H9 (cell line): ENCODE measurements around the gene SMDT1. TPM values are rescaled to one million over a fixed set of nuclear protein-coding genes. Genes with fewer than 3 reads are reported as not detected.

Source experiments
- DNase-seq: peaks from one replicate; pipeline ENCODE4 v3.0.0-alpha.2; 2017
- H2AFZ ChIP-seq: one replicate; pipeline ENCODE4 v1.6.1; 2013; ENCODE audit warnings: mild to moderate bottlenecking, low read length, control low read depth, moderate library complexity
- H2AK5ac ChIP-seq: 2 replicates; pipeline ENCODE4 v1.6.1; 2013; ENCODE audit warnings: low read length, control low read depth, mixed read lengths; ENCODE audit not compliant: insufficient read length
- H2BK120ac ChIP-seq: one replicate; pipeline ENCODE4 v1.6.1; 2013; ENCODE audit warnings: low read depth, mild to moderate bottlenecking, low read length, control low read depth, inconsistent platforms; ENCODE audit not compliant: poor library complexity, severe bottlenecking
- H2BK12ac ChIP-seq: 2 replicates; pipeline ENCODE4 v1.6.1; 2013; ENCODE audit warnings: low read length, control low read depth, mixed read lengths, low read depth; ENCODE audit not compliant: insufficient read length
- H2BK15ac ChIP-seq: 2 replicates; pipeline ENCODE4 v1.6.1; 2013; ENCODE audit warnings: low read depth, low read length, control low read depth
- H2BK20ac ChIP-seq: one replicate; pipeline ENCODE4 v1.6.1; 2013; ENCODE audit warnings: low read depth, mild to moderate bottlenecking, low read length, control low read depth, inconsistent platforms; ENCODE audit not compliant: poor library complexity, severe bottlenecking
- H2BK5ac ChIP-seq: 2 replicates; pipeline ENCODE4 v1.6.1; 2013; ENCODE audit warnings: low read length, control low read depth, mixed read lengths; ENCODE audit not compliant: insufficient read length
- H3K14ac ChIP-seq: 2 replicates; pipeline ENCODE4 v1.6.1; 2013; ENCODE audit warnings: low read length, control low read depth; ENCODE audit not compliant: insufficient read depth
- H3K18ac ChIP-seq: 2 replicates; pipeline ENCODE4 v1.6.1; 2013; ENCODE audit warnings: low read depth, mild to moderate bottlenecking, mixed read lengths, low read length, control low read depth; ENCODE audit not compliant: insufficient read length
- H3K23ac ChIP-seq: 2 replicates; pipeline ENCODE4 v1.6.1; 2013; ENCODE audit warnings: low read length, control low read depth, mixed read lengths, low read depth; ENCODE audit not compliant: insufficient read length
- H3K23me2 ChIP-seq: 2 replicates; pipeline ENCODE4 v1.6.1; 2013; ENCODE audit warnings: low read depth, mild to moderate bottlenecking, mixed read lengths, low read length, control low read depth; ENCODE audit not compliant: insufficient read length, poor library complexity, severe bottlenecking
- H3K27ac ChIP-seq: 2 replicates; pipeline ENCODE4 v1.5.1; 2013; ENCODE audit warnings: low read length, control low read depth, mixed read lengths, low read depth; ENCODE audit not compliant: insufficient read length
- H3K27me3 ChIP-seq: 2 replicates; pipeline ENCODE4 v1.6.1; 2013; ENCODE audit warnings: low read length, control low read depth, inconsistent platforms; ENCODE audit not compliant: insufficient read depth
- H3K4ac ChIP-seq: 2 replicates; pipeline ENCODE4 v1.6.1; 2013; ENCODE audit warnings: low read depth, mild to moderate bottlenecking, control low read depth, inconsistent platforms, low read length, moderate library complexity
- H3K4me1 ChIP-seq: 2 replicates; pipeline ENCODE4 v1.6.1; 2013; ENCODE audit warnings: low read length, control low read depth, inconsistent platforms; ENCODE audit not compliant: insufficient read depth
- H3K4me2 ChIP-seq: 2 replicates; pipeline ENCODE4 v1.6.1; 2013; ENCODE audit warnings: low read length, control low read depth, mixed read lengths; ENCODE audit not compliant: insufficient read length, insufficient read depth
- H3K56ac ChIP-seq: 2 replicates; pipeline ENCODE4 v1.6.1; 2013; ENCODE audit warnings: low read depth, mild to moderate bottlenecking, mixed read lengths, low read length, control low read depth; ENCODE audit not compliant: insufficient read length
- H3K79me1 ChIP-seq: 2 replicates; pipeline ENCODE4 v1.6.1; 2013; ENCODE audit warnings: low read depth, mild to moderate bottlenecking, moderate library complexity, low read length, control low read depth, inconsistent platforms; ENCODE audit not compliant: insufficient read depth, poor library complexity, severe bottlenecking
- H3K79me2 ChIP-seq: 2 replicates; pipeline ENCODE4 v1.6.1; 2013; ENCODE audit warnings: low read length, control low read depth, inconsistent platforms; ENCODE audit not compliant: insufficient read depth
- H3K9ac ChIP-seq: 2 replicates; pipeline ENCODE4 v1.6.1; 2013; ENCODE audit warnings: low read length, control low read depth, mixed read lengths; ENCODE audit not compliant: insufficient read length; ENCODE audit errors: extremely low read depth
- H3K9me3 ChIP-seq: one replicate; pipeline ENCODE4 v1.6.1; 2013; ENCODE audit warnings: low read depth, low read length, inconsistent platforms; ENCODE audit not compliant: control insufficient read depth
- H3T11ph ChIP-seq: one replicate; pipeline ENCODE4 v1.6.1; 2013; ENCODE audit warnings: mild to moderate bottlenecking, low read length, control low read depth, inconsistent platforms
- H4K20me1 ChIP-seq: one replicate; pipeline ENCODE4 v1.6.1; 2013; ENCODE audit not compliant: control insufficient read depth, insufficient read length, insufficient read depth
- H4K5ac ChIP-seq: 2 replicates; pipeline ENCODE4 v1.6.1; 2013; ENCODE audit warnings: low read depth, mild to moderate bottlenecking, mixed read lengths, low read length, control low read depth; ENCODE audit not compliant: insufficient read length
- H4K8ac ChIP-seq: replicated peaks from 2 replicates; pipeline ENCODE4 v1.6.1; 2013; ENCODE audit warnings: low read length, control low read depth, mixed read lengths, low read depth; ENCODE audit not compliant: insufficient read length
- H4K91ac ChIP-seq: 2 replicates; pipeline ENCODE4 v1.6.1; 2013; ENCODE audit warnings: low read depth, mild to moderate bottlenecking, moderate library complexity, mixed read lengths, low read length, control low read depth; ENCODE audit not compliant: insufficient read length
- H3K27ac Mint-ChIP-seq, 3 experiments: 2 replicates in 2 of 3; 3 replicates in 1 of 3; pipeline ENCODE4 v1.8.0; 2020 to 2021; ENCODE audit warnings: mixed read lengths in 3 of 3, mild to moderate bottlenecking in 1 of 3, moderate library complexity in 1 of 3
- H3K27me3 Mint-ChIP-seq: 2 replicates; pipeline ENCODE4 v1.8.0; 2021; ENCODE audit warnings: low read depth, mild to moderate bottlenecking, moderate library complexity, mixed read lengths
- H3K36me3 Mint-ChIP-seq, 3 experiments: 2 replicates in 2 of 3; 3 replicates in 1 of 3; pipeline ENCODE4 v1.8.0; 2020 to 2021; ENCODE audit warnings: low read depth in 3 of 3, mixed read lengths in 3 of 3; ENCODE audit not compliant: insufficient read depth in 1 of 3
- H3K4me1 Mint-ChIP-seq, 2 experiments: 2 replicates each; pipeline ENCODE4 v1.8.0; 2020; ENCODE audit warnings: mixed read lengths in 2 of 2
- H3K4me3 Mint-ChIP-seq, 2 experiments: 2 replicates in 1 of 2; 3 replicates in 1 of 2; pipeline ENCODE4 v1.8.0; 2020 to 2021; ENCODE audit warnings: mild to moderate bottlenecking in 2 of 2, mixed read lengths in 2 of 2, moderate library complexity in 1 of 2
- H3K9me3 Mint-ChIP-seq, 2 experiments: 2 replicates in 1 of 2; 3 replicates in 1 of 2; pipeline ENCODE4 v1.8.0; 2020; ENCODE audit warnings: mild to moderate bottlenecking in 2 of 2, mixed read lengths in 2 of 2, moderate library complexity in 1 of 2
- WGBS: extraction: QIAGEN DNeasy Blood & Tissue Kit; methylation state at CpG from one replicate; pipeline ENCODE4 v1.1.7; 2013; ENCODE audit warnings: missing lambda C conversion rate, low lambda C conversion rate, mixed read lengths; ENCODE audit not compliant: insufficient read length; ENCODE audit errors: extremely low coverage; 5-methylcytosine and 5-hydroxymethylcytosine counted together
- total RNA-seq: library from RNA; stranded (reverse); gene quantifications from 2 replicates; pipeline ENCODE4 v1.2.1, GENCODE V29; 2021
- TF ChIP-seq, protein P1 (sequence below): fragments of 200-600 bp; sonication (generic); conservative IDR thresholded peaks from 3 replicates; pipeline ENCODE4 v1.8.0; 2021; ENCODE audit warnings: antibody characterized with exemption, mild to moderate bottlenecking

SMDT1 gene
- total RNA-seq, 1 experiment from 2014 or later, result 45.0 TPM

DNA sequence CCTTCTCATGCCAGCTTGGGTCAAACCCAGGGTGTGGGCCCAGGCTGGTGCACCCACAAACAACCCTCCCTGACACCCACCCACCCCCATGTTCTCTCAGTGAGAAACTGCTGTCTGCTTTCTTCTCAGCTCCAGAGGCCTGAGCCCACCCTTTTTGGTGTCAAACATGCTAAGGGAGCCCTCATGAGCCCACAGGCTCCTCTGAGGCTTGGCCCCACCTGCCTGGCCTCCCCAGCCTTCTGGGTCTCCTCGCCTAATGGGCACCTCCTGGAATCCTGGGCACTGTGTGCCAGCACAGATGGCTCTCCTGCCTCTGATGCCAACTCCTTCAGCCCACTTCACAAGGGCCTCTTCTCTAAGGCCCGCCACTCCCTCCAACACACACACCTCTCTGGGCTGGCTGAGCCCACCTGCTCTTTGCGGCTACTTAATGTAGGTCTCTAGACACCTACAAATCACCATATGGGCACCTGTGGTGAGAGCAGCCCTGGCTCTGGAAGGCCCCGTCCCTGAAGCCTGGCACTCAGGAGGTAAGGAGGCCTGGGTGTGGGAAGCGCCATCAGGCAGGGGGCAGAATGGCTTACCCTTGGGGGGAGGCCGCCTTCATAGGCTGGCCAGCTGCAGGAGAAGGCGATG, 13.3 kb upstream of the SMDT1 start:
- no peak overlapping the region for H3K18ac ChIP-seq
- no peak overlapping the region for H2BK120ac ChIP-seq
- H3K36me3 Mint-ChIP-seq, result peaks cover 23 to 49% (median 39%) of the 10 kb centered on the region in 3 experiments
- no peak overlapping the region for H3K23ac ChIP-seq
- no peak overlapping the region for H4K5ac ChIP-seq
- H3K4me1 ChIP-seq, result peaks cover 10% of the 10 kb centered on the region; the same call in 1 of the 2 replicates
- no peak overlapping the region for H3K14ac ChIP-seq
- no peak overlapping the region for H3K4ac ChIP-seq
- no peaks in the 10 kb centered on the region for H3K9me3 ChIP-seq
- no peaks in the 10 kb centered on the region for H3K27me3 ChIP-seq
- no peak overlapping the region for H4K91ac ChIP-seq
- no peak overlapping the region for H2AFZ ChIP-seq
- H3K79me1 ChIP-seq, result no peaks in the 10 kb centered on the region
- no peak overlapping the region for H3K27ac ChIP-seq
- H3K56ac ChIP-seq, result no peak overlapping the region
- H2BK12ac ChIP-seq, result no peak overlapping the region
- H3K27ac Mint-ChIP-seq, result peak overlapping the region in 2 of 3 experiments; percentile 48 to 69; a peak in 2 of 7 replicates
- no peaks in the 10 kb centered on the region for H4K20me1 ChIP-seq
- no peak overlapping the region for H2BK20ac ChIP-seq
- no peaks in the 10 kb centered on the region for H3K79me2 ChIP-seq
- no peak overlapping the region for H2BK15ac ChIP-seq
- H3K4me3 Mint-ChIP-seq, result no peak overlapping the region; a peak in 1 of 5 replicates
- H3K23me2 ChIP-seq, result peaks cover 8% of the 10 kb centered on the region
- no peak for DNase-seq
- H4K8ac ChIP-seq, result no peak overlapping the region
- H3K9me3 Mint-ChIP-seq, result no peaks in the 10 kb centered on the region; a peak in 2 of 5 replicates
- no peak overlapping the region for H2BK5ac ChIP-seq
- no peak overlapping the region for H2AK5ac ChIP-seq
- no peak overlapping the region for H3K9ac ChIP-seq
- H3T11ph ChIP-seq, result no peak overlapping the region
- peaks cover 23 to 27% of the 10 kb centered on the region in 2 experiments for H3K4me1 Mint-ChIP-seq
- WGBS, result no CpG with 5 or more reads among the region's 7 CpGs
- no peak overlapping the region for H3K4me2 ChIP-seq
- TF ChIP-seq, protein P1, sequence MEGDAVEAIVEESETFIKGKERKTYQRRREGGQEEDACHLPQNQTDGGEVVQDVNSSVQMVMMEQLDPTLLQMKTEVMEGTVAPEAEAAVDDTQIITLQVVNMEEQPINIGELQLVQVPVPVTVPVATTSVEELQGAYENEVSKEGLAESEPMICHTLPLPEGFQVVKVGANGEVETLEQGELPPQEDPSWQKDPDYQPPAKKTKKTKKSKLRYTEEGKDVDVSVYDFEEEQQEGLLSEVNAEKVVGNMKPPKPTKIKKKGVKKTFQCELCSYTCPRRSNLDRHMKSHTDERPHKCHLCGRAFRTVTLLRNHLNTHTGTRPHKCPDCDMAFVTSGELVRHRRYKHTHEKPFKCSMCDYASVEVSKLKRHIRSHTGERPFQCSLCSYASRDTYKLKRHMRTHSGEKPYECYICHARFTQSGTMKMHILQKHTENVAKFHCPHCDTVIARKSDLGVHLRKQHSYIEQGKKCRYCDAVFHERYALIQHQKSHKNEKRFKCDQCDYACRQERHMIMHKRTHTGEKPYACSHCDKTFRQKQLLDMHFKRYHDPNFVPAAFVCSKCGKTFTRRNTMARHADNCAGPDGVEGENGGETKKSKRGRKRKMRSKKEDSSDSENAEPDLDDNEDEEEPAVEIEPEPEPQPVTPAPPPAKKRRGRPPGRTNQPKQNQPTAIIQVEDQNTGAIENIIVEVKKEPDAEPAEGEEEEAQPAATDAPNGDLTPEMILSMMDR, result no peak
- H3K27me3 Mint-ChIP-seq, result no peaks in the 10 kb centered on the region; the same call in none of the 2 replicates
